Body of pancreas (tissue), 4 donors: ENCODE results near the gene CAMK1G.

Source experiments
- POLR2A ChIP-seq, 3 donors: fragments of 450-650 bp; IDR thresholded peaks; one replicate each; pipeline ENCODE4 v1.6.1; 2016; ENCODE audit warnings: antibody characterized with exemption in 3 of 3, mild to moderate bottlenecking in 2 of 3
- TF ChIP-seq, protein P1 (sequence below), 7 experiments: fragments of 450-650 bp in 4 of 7; fragments of 200-600 bp in 3 of 7; sonication (generic) in 3 of 7; IDR thresholded peaks; one replicate each; pipeline ENCODE4 v1.5.1; 2016 to 2019; ENCODE audit warnings: antibody characterized with exemption in 7 of 7

DNA sequence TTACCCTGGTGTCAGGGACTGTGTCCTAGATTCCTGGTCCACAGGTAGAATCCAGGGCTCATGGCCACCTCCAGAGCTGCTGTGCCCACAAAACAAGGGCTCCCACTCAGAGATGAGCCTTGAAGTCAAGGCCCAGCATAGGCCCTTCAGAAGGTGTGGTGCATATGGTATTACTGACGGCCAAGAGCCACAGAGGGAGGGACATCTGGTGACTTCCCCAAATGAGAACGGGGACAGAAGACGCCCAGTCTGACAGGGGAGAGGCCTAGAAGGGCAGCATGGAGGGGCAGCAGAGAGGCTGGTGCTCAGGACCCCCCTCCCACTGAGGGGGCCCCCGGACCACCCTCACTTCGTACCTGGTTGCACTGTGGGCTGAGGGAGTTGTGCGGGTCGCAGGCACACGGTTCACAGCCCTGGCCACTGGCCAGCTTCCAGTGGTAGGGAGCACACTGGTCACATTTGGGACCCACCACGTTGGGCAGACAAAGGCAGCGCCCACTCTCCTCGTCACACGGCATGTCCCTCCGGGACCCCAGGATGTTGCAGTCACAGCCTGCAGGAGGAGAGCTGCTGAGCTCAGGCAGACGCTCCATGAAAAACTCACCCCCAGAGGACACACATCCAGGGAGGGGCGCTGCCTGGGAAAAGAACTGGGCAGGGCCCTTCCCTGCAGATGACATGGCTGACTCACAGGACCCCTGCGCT lies 43.7 kb downstream of the CAMK1G start:
- TF ChIP-seq, protein P1, sequence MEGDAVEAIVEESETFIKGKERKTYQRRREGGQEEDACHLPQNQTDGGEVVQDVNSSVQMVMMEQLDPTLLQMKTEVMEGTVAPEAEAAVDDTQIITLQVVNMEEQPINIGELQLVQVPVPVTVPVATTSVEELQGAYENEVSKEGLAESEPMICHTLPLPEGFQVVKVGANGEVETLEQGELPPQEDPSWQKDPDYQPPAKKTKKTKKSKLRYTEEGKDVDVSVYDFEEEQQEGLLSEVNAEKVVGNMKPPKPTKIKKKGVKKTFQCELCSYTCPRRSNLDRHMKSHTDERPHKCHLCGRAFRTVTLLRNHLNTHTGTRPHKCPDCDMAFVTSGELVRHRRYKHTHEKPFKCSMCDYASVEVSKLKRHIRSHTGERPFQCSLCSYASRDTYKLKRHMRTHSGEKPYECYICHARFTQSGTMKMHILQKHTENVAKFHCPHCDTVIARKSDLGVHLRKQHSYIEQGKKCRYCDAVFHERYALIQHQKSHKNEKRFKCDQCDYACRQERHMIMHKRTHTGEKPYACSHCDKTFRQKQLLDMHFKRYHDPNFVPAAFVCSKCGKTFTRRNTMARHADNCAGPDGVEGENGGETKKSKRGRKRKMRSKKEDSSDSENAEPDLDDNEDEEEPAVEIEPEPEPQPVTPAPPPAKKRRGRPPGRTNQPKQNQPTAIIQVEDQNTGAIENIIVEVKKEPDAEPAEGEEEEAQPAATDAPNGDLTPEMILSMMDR (IDR thresholded peaks at IDR 0.05), result no peak
- TF ChIP-seq POLR2A (IDR thresholded peaks at IDR 0.05), result no peak
